ENCODE data around the gene ZCCHC7.
"Not testable (repeated sequence)": the region's sequence is repeated elsewhere in the genome, so short reads cannot be mapped to it uniquely, and the experiment has no call there.

The ZCCHC7 gene

GRCh38 chr9:37179576-37179975 lies 59.2 kb downstream of the ZCCHC7 start:
- no peak for DNase-seq

DNA sequence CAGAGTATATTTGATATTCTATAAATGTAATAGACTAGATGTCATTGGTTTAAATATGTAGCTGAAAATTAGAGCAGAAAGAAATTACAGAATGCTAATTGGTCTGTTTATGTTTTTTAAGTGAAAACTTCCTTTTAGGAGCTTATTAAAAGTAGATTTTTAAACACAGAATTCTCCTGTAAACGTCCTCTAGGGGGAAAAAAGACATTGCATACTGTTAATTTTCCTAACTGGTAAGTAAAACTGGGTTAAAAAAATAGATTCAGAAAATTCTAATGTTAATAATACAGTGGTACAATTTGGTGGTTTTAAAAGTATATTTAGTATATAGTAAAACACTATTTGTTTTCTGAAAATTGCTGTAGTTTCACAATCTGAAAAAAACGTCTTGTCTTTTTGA lies 59.8 kb downstream of the ZCCHC7 start:
- DNase-seq: no peak

DNA sequence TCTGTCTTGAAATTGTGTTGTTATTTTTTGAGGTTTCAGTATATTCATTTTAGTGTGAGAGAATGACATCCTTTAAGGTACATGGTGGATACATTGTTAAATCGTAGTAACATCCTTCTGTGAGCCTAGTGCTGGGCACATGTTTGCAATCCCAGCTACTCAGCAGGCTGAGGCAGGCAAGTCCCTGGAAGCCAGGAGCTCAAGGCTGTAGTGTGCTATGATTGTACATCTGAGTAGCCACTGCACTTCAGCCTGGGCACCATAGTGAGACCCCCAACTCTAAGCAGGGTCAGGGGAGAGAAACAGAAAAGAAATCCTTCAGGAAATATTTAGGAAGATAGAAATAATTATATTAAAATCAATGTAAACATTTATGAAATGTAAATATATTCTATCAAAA lies 62.3 kb downstream of the ZCCHC7 start:
- no peak for DNase-seq

DNA sequence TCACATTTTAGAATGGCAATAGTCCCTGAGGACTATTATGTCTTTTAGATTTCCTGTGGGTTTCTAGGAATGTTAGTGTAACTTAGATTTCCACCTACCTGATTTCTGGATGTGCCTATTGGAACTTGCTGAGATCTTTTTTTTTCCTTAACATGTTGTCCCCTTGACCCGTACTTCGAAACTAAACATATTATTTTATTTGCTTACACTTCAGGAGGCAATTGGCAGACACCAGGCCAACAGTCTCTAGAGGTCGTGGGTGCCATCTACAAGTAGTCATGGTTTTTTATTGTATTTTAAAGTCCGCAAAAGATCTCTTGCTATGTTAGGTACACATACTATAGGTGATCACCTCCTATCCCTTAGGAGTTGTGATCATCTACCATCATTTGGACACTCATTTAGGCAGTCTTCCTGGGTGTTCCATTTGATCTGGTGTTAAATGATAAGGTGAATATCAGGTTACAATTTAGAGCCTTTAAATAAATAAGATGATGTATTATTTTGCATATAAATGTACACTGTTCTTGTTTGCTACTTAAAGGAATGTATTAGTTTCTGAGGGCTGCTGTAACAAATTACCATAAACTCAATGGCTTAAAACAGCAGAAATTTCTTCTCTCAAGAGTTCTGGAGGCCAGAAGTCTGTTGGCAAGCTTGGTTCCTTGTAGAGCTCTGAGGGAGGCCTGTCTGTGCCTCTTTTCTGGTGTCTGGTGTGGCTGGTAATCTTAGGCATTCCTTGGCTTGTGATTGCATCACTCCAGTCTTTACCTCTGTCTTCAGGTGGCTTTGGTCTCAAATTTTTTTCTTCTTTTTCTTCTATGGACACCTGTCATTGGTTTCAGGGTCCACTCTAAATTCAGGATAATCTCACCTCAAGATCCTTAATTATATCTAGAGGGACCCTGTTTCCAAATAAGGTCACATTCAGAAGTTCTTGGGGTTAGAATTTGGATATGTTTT lies 64.8 kb downstream of the ZCCHC7 start:
- no peak for DNase-seq

- DNase-seq: no peak
These were observed 66.9 kb downstream of the ZCCHC7 start for GRCh38 chr9:37187292-37187691.

DNA sequence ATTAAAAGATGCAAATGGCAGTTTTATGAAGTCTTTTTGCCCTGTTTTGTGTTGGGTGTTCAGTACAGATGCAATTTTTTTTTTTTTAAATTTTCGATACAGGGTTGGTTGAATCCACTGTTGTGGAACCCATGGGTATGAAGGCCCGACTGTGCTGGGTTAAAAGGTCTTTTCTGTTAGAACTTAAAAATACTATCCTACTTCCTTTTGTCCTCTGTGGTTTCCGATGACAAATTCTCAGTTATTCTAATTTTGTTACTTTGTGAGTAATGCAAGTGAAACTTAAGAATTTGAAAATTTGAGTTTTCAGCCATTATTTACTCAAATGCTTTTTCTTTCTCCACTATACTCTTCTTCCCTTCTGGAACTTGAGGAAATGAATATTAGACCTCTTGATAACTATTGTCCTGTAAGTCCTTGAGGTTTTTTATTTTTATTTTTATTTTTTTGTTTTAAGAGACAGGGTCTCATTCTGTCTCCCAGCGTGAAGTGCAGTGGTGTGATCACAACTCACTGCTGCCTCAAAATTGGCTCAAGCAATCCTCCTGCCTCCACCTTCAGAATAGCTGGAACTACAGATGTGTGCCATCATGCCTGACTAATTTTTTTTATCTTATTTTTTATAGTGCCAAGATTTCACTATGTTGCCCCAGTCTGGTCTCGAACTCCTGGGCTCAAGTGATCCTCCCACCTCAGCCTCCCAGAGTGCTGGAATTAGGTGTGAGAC lies 67.5 kb downstream of the ZCCHC7 start:
- DNase-seq: no peak

DNA sequence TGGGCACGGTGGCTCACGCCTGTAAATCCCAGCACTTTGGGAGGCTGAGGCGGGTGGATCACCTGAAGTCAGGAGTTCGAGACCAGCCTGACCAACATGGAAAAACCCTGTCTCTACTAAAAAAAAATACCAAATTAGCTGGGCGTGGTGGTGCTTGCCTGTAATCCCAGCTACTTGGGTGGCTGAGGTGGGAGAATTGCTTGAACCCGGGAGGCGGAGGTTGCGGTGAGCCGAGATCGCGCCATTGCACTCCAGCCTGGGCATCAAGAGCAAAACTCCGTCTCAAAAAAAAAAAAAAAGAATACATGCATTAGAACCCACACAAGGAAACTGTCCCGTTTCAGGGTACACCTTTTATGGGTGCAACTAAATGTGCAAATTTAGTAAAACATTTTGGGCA lies 70.4 kb downstream of the ZCCHC7 start:
- not testable (repeated sequence) for DNase-seq

DNA sequence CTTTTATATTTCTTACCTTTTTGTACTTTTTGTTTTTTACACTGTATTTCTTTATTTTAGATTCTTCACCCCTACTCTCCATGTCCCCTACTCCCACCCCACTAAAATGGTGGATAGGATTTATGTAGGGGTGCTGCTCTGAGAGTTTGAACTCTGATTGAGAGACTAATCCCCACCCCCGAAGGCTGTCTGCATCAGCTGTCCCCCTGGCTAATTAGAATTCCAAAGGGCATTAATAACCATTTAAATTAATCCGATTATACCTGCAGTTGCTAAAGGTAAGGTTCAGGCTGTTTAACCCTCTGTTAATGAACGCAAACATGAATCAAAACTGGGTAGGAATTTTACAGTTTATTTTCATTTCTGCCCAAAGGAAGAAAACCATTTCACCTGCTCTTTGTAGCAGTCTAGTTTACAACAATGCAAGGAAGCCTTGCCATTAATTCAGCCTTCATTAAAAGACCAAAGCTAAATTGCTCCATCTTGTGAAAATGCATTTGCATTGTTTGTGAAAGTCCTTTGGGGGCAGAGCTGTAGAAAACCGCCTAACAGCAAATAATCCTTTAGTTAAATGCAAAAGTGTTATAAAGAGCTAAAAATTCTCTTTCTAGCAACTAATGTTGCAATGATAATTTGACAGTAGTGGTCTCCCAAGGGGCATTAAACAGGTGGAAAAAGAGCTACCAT lies 71.2 kb downstream of the ZCCHC7 start:
- no peak for DNase-seq

GRCh38 chr9:37192803-37193202 lies 72.4 kb downstream of the ZCCHC7 start:
- no peak for DNase-seq

- no peak for DNase-seq
These were observed 77.0 kb downstream of the ZCCHC7 start for GRCh38 chr9:37197158-37198038.

GRCh38 chr9:37198039-37198729 lies 77.8 kb downstream of the ZCCHC7 start:
- no peak for DNase-seq

GRCh38 chr9:37198831-37199230 lies 78.5 kb downstream of the ZCCHC7 start:
- DNase-seq: no peak

GRCh38 chr9:37200433-37201005 lies 80.1 kb downstream of the ZCCHC7 start:
- no peak for DNase-seq

DNA sequence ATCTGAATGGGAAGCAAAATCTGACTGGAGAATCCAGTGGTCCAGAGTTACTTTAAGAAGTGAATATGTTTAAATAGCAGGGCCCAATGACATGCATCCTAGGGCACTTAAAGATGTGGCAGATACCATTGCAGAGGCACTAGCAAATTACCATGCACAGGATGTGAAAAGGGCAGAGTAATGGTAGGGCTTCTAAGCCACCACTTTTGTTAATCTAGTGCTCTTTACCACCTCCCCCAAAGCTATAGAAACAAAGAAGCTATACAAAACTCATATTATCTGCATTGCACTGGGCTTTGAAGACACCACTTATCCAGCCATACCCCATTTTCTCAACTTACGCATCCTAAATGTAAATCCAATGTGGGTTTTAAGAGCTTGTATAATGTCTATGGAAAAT lies 81.2 kb downstream of the ZCCHC7 start:
- no peak for DNase-seq

DNA sequence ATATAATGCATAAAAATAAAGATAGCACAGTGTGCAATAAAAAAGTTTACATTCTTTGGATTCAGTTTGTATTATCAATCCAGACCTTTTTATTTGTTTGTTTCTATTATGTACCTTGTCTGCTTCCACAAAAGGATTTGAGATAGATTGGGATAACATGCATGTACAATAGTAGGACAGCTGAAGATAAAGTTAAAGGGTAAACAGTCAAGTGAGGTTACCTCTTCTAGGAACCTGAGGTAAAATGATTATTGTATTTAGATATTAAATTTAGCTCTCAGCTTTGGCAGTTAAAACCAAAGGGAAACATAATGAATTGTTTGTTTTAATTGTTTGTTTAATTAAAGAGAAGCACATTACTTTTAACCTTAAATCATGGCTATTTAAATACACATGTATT lies 81.7 kb downstream of the ZCCHC7 start:
- DNase-seq: no peak

DNA sequence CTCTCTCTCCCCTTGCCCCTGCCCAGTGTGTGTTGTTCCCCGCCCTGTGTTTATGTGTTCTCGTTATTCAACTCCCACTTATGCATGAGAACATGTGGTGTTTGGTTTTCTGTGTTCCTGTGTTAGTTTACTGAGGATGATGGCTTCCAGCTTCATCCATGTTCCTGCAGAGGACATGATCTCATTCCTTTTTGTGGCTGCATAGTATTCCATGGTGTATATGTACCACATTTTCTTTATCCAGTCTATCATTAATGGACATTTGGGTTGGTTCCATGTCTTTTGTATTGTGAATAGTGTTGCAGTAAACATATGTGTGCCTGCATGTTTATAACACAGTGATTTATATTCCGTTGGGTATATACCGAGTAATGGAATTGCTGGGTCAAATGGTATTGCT lies 83.1 kb downstream of the ZCCHC7 start:
- DNase-seq: not testable (repeated sequence)

DNA sequence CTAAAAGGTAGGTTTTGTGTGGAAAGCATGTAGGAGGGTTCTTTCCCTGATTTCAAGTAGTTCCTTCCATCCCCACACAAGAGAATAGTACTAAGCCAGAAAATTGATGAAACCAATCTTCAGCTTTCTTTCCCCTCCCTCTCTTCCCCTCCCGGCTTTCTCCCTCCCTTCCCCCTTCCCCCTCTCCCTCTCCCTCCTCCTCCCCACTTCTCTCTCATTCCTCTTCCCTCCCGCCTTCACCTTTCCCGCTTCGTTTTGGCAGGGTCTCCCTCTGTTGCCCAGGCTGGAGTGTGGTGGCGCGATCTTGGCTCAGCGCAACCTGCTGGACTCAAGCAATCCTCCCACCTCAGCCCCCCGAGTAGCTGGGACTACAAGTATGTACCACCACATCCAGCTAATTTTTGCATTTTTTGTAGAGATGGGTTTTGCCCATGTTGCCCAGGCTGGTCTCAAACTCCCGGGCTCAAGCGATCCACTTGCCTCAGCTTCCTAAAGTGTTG lies 85.8 kb downstream of the ZCCHC7 start:
- no peak for DNase-seq

DNA sequence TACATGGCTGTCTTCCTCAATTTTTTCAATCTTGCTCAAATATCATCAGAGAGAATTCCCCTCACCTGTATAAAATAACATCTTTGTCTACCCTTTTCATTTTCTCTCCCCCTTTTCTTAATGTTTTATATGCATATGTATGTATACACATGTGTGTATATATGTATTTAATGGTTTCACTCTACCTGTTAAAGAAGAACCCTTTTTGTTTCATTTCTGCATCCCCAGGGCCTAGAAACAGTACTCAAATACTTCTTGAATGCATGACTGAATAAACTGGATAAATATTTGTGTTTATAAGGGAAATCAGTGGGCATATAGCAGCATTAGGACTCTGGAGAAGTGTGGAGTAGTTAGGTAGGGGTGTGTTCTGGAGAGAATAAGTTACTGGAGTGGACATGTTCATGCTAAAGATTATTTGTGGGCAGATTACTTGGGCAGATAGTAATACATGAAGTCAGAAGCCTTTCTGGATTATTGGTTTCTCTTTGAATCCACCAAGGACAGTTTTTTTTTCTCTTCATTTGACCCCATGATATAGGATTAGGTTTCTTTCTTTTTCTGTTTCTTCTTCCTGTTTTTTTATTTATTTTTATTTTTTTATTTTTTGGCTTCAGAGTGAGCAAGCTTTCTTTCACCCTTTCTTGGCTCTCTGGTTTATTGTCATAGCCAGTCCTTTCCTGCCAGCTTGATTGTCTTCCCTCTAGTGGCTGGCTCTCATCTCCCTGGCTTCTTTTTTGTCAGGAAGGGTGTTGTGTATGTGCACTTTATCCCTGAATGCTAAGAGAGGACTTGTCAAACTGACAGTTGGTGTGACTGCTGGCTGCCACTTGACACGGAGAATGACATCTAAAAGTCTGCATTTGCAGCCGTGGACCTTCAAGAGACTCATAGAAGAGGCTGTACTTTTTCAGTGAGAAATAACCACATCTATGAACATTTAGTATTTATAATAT lies 89.3 kb downstream of the ZCCHC7 start:
- no peak for DNase-seq

- DNase-seq: no peak
These were observed 90.6 kb downstream of the ZCCHC7 start for GRCh38 chr9:37210737-37211523.
